ENCODE results near the gene MGMT.

DNA sequence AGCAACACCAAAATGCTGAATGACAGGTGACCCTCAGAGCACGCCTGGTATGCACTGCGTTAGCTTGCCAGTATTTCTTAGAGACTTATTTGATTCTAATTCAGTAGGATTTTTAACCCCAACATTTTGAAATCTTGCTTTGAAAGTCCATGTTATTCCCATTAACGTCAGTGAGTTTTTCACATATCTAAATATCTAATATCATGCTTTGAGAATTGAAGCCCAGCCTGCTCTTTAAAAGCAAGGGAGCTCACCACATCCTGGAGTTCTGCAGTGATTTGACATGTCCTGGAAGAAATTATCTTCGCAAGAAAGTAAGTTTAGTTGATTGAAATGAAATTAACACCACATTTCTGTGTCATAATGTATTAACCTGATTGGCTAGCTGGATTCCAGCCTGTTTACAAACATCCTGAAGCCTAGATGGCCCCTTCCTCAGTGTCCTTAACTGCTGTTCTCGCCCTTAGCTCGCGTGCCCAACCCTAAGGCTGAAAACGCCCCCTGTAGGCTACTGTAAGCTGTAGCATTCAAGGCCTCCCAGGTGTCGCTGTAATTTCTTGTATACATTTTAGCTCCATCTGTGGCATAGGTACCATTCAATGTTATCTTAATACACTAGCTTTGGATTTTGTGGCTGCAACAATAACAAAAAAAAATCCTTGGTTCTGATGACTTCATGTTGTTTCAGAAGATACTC lies 191.5 kb downstream of the MGMT start:
- TF ChIP-seq, protein P1, sequence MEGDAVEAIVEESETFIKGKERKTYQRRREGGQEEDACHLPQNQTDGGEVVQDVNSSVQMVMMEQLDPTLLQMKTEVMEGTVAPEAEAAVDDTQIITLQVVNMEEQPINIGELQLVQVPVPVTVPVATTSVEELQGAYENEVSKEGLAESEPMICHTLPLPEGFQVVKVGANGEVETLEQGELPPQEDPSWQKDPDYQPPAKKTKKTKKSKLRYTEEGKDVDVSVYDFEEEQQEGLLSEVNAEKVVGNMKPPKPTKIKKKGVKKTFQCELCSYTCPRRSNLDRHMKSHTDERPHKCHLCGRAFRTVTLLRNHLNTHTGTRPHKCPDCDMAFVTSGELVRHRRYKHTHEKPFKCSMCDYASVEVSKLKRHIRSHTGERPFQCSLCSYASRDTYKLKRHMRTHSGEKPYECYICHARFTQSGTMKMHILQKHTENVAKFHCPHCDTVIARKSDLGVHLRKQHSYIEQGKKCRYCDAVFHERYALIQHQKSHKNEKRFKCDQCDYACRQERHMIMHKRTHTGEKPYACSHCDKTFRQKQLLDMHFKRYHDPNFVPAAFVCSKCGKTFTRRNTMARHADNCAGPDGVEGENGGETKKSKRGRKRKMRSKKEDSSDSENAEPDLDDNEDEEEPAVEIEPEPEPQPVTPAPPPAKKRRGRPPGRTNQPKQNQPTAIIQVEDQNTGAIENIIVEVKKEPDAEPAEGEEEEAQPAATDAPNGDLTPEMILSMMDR (conservative IDR thresholded peaks at IDR 0.05; ENCODE audit: low read depth, low read length): 0 out of 2 replicates have a peak, but pooled peaks have one; percentile 9
- no peak for TF ChIP-seq RAD21 (IDR thresholded peaks at IDR 0.05; ENCODE audit: low read length)
- TF ChIP-seq SMC3 (IDR thresholded peaks at IDR 0.05; ENCODE audit: low read depth, low read length): no peak
- TF ChIP-seq POLR2A (IDR thresholded peaks at IDR 0.05; ENCODE audit: low read depth, low read length): no peak
- no peak for TF ChIP-seq MAZ (IDR thresholded peaks at IDR 0.05; ENCODE audit: borderline replicate concordance, low read depth, low read length)
- TF ChIP-seq RFX5 (IDR thresholded peaks at IDR 0.05; ENCODE audit: low read depth, low read length): no peak

Measured in IMR-90 (cell line).